KG1 (cell line): ENCODE measurements around the gene ARHGAP15.
"Not testable (repeated sequence)": the region's sequence is repeated elsewhere in the genome, so short reads cannot be mapped to it uniquely, and the experiment has no call there.

ENCODE experiments used
- DNase-seq: peaks from one replicate; lab custom pipeline; 2025; lab: John Stamatoyannopoulos, UW

ARHGAP15 gene

GRCh38 chr2:143128681-143129580 is at the start of gene ARHGAP15:
Gene ARHGAP15 (plus strand): TSS chr2:143129419.
- DNase-seq = peak; percentile 97

GRCh38 chr2:143081616-143082015 is 47.6 kb upstream of the ARHGAP15 start:
- no peak for DNase-seq

GRCh38 chr2:143083636-143084035 is 45.6 kb upstream of the ARHGAP15 start:
- DNase-seq = no peak

- DNase-seq = no peak
Observed at GRCh38 chr2:143084462-143084861, 44.8 kb upstream of the ARHGAP15 start.

- DNase-seq = no peak
Observed at GRCh38 chr2:143085125-143085784, 44.0 kb upstream of the ARHGAP15 start.

GRCh38 chr2:143087033-143087432 is 42.2 kb upstream of the ARHGAP15 start:
- DNase-seq = no peak

- DNase-seq = no peak
Observed at GRCh38 chr2:143088388-143088787, 40.8 kb upstream of the ARHGAP15 start.

- not testable (repeated sequence) for DNase-seq
Observed at GRCh38 chr2:143089520-143089919, 39.7 kb upstream of the ARHGAP15 start.

GRCh38 chr2:143110758-143111428 is 18.3 kb upstream of the ARHGAP15 start:
- DNase-seq = peak; percentile 68

GRCh38 chr2:143117225-143117624 is 12.0 kb upstream of the ARHGAP15 start:
- DNase-seq = no peak

GRCh38 chr2:143121079-143121478 is 8.1 kb upstream of the ARHGAP15 start:
- DNase-seq = peak; percentile 39

GRCh38 chr2:143121957-143122356 is 7.3 kb upstream of the ARHGAP15 start:
- DNase-seq = no peak

- no peak for DNase-seq
Observed at GRCh38 chr2:143123911-143124310, 5.3 kb upstream of the ARHGAP15 start.

GRCh38 chr2:143124445-143124844 is 4.8 kb upstream of the ARHGAP15 start:
- no peak for DNase-seq

GRCh38 chr2:143125717-143126116 is 3.5 kb upstream of the ARHGAP15 start:
- no peak for DNase-seq

- peak; percentile 15 for DNase-seq
Observed at GRCh38 chr2:143132355-143132754, 3.1 kb downstream of the ARHGAP15 start.

GRCh38 chr2:143133783-143134182 is 4.6 kb downstream of the ARHGAP15 start:
- DNase-seq = no peak

- DNase-seq = no peak
Observed at GRCh38 chr2:143138292-143138691, 9.1 kb downstream of the ARHGAP15 start.

- no peak for DNase-seq
Observed at GRCh38 chr2:143139835-143140393, 10.7 kb downstream of the ARHGAP15 start.

GRCh38 chr2:143140864-143141661 is 11.8 kb downstream of the ARHGAP15 start:
- peak; percentile 34 for DNase-seq

- no peak for DNase-seq
Observed at GRCh38 chr2:143142598-143142997, 13.4 kb downstream of the ARHGAP15 start.
